Natural killer cell (primary cell): Measurements from ENCODE around the gene DOCK1. TPM values are rescaled to one million over a fixed set of nuclear protein-coding genes. Genes with fewer than 3 reads are reported as not detected.
"Not testable (repeated sequence)": the region's sequence is repeated elsewhere in the genome, so short reads cannot be mapped to it uniquely, and the experiment has no call there.

Source experiments
- ATAC-seq, 3 donors: fragments of 150-1000 bp in 2 of 3; fragments of 200-7000 bp in 1 of 3; cut with Tn5 transposase; 1 replicate in 1 of 3; 2 replicates in 2 of 3; pipeline ENCODE4 v1.10.0; 2021; ENCODE audit warnings: mild to moderate bottlenecking in 2 of 3, moderate library complexity in 2 of 3
- DNase-seq, 2 donors: peaks; one replicate each; pipeline versions ENCODE4 v3.0.0 to v3.0.0-alpha.2; 2013 to 2021; ENCODE audit warnings: mixed read lengths in 1 of 2
- H3K27ac ChIP-seq: one replicate; pipeline ENCODE4 v1.5.1; 2013; ENCODE audit warnings: mild to moderate bottlenecking, low read length
- H3K27me3 ChIP-seq: one replicate; pipeline ENCODE4 v1.6.1; 2013; ENCODE audit warnings: low read length; ENCODE audit not compliant: control insufficient read depth, insufficient read depth
- H3K36me3 ChIP-seq: one replicate; pipeline ENCODE4 v1.6.1; 2013; ENCODE audit warnings: low read length; ENCODE audit not compliant: control insufficient read depth, insufficient read depth
- H3K4me1 ChIP-seq: one replicate; pipeline ENCODE4 v1.6.1; 2013; ENCODE audit warnings: low read length; ENCODE audit not compliant: control insufficient read depth, insufficient read depth
- H3K4me3 ChIP-seq: one replicate; pipeline ENCODE4 v1.5.1; 2013; ENCODE audit warnings: low read length
- H3K9me3 ChIP-seq: one replicate; pipeline ENCODE4 v1.6.1; 2013; ENCODE audit warnings: low read length; ENCODE audit not compliant: control insufficient read depth, insufficient read depth
- H3K27ac Mint-ChIP-seq, 2 donors: one replicate each; pipeline ENCODE4 v1.8.0; 2022; ENCODE audit warnings: mild to moderate bottlenecking in 2 of 2, mixed read lengths in 2 of 2, moderate library complexity in 1 of 2
- H3K27me3 Mint-ChIP-seq, 2 donors: one replicate each; pipeline ENCODE4 v1.8.0; 2022; ENCODE audit warnings: low read depth in 2 of 2, mixed read lengths in 2 of 2
- H3K36me3 Mint-ChIP-seq: one replicate; pipeline ENCODE4 v1.8.0; 2022; ENCODE audit warnings: mixed read lengths
- H3K4me1 Mint-ChIP-seq, 2 donors: one replicate each; pipeline ENCODE4 v1.8.0; 2022; ENCODE audit warnings: mixed read lengths in 2 of 2
- H3K4me3 Mint-ChIP-seq: one replicate; pipeline ENCODE4 v1.8.0; 2022; ENCODE audit warnings: mild to moderate bottlenecking, moderate library complexity, mixed read lengths
- H3K9me3 Mint-ChIP-seq, 2 donors: one replicate each; pipeline ENCODE4 v1.8.0; 2022; ENCODE audit warnings: mixed read lengths in 2 of 2
- WGBS: methylation state at CpG from one replicate; pipeline ENCODE4 v1.1.7; 2013; ENCODE audit warnings: missing lambda C conversion rate; ENCODE audit not compliant: insufficient coverage; 5-methylcytosine and 5-hydroxymethylcytosine counted together
- intact Hi-C: fragments of 100-400 bp; cut with micrococcal nuclease; formaldehyde crosslinking; loops from one replicate; pipeline ENCODE4 v1.14.2; 2022
- total RNA-seq, 4 donors: library from RNA; stranded (reverse); fragments of 120-200 nt in 1 of 4; gene quantifications; one replicate each; pipeline versions ENCODE4 v1.2.3 to v1.2.4, GENCODE V29; 2013 to 2022
- TF ChIP-seq, protein P1 (sequence below): fragments of 200-600 bp; IDR thresholded peaks from one replicate; pipeline ENCODE4 v1.8.0; 2022; ENCODE audit warnings: antibody characterized with exemption

DOCK1 gene
- total RNA-seq, 3 donors from 2014 or later (not counting 1 experiment from before 2014, with no cell fraction given): 0.07 to 0.12 (median 0.08) TPM

DNA sequence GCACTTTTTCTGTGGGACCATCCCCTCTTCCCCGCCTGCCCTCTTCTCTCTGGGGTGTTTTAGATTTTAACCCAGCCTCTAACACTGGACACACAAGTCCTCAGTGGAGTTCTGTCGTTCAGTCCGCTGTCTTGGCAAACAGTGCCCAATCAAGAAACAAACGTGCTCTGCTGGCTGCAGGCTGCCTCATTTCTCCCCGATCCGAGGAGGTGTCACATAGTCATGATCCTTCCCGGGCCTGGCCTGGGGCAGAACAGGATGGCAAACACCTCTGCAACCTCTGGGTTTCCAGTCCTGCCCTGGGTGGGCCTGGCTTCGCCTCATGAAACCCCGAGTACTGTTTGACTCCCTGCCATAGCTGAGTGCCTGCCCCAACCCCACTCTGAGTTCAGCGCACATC lies 402.1 kb downstream of the DOCK1 start:
- DNase-seq: no peak
- H3K4me3 Mint-ChIP-seq: no peak overlapping the region
- Histone ChIP-seq H3K9me3 (no peaks in the 10 kb centered on the region), H3K27me3 (no peaks in the 10 kb centered on the region), H3K27ac (no peak overlapping the region), H3K36me3 (no peaks in the 10 kb centered on the region), H3K4me1 (no peaks in the 10 kb centered on the region), H3K4me3 (no peak overlapping the region)
- no peaks in the 10 kb centered on the region for H3K36me3 Mint-ChIP-seq
- peaks cover 0 to 17% of the 10 kb centered on the region in 2 donors for H3K4me1 Mint-ChIP-seq
- no peak overlapping the region for H3K27ac Mint-ChIP-seq
- TF ChIP-seq, protein P1, sequence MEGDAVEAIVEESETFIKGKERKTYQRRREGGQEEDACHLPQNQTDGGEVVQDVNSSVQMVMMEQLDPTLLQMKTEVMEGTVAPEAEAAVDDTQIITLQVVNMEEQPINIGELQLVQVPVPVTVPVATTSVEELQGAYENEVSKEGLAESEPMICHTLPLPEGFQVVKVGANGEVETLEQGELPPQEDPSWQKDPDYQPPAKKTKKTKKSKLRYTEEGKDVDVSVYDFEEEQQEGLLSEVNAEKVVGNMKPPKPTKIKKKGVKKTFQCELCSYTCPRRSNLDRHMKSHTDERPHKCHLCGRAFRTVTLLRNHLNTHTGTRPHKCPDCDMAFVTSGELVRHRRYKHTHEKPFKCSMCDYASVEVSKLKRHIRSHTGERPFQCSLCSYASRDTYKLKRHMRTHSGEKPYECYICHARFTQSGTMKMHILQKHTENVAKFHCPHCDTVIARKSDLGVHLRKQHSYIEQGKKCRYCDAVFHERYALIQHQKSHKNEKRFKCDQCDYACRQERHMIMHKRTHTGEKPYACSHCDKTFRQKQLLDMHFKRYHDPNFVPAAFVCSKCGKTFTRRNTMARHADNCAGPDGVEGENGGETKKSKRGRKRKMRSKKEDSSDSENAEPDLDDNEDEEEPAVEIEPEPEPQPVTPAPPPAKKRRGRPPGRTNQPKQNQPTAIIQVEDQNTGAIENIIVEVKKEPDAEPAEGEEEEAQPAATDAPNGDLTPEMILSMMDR: no peak
- peaks cover 2 to 10% of the 10 kb centered on the region in 2 donors for H3K27me3 Mint-ChIP-seq
- no peaks in the 10 kb centered on the region for H3K9me3 Mint-ChIP-seq
- ATAC-seq: no peak
- 93% methylated on average over 10 of the region's 10 CpGs for WGBS
- intact Hi-C loops: no loop called here

DNA sequence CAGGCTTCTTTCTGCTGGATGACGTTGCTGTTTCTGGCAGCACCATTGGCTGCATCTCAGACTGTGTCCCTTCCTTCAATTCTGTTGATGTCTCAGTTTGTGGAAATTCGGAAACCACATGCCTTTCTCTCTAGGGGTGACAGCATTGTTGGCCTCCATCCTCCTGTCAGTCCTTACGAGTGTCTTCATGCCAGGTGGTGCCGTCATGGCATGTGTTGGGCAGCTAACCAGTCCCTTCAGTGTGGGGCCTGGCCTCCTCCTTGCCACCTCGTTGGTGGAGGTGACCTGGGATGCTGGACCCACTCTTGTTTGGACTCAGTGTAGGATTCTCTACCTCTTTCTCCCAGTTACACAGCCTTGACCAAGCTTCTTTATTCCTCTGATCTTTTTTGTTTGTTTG lies 402.8 kb downstream of the DOCK1 start:
- Histone ChIP-seq H3K36me3 (no peaks in the 10 kb centered on the region), H3K27me3 (no peaks in the 10 kb centered on the region), H3K4me3 (no peak overlapping the region), H3K9me3 (no peaks in the 10 kb centered on the region), H3K27ac (no peak overlapping the region), H3K4me1 (no peaks in the 10 kb centered on the region)
- Mint-ChIP-seq H3K4me1 (peaks cover 0 to 17% of the 10 kb centered on the region in 2 donors), H3K27me3 (peaks cover 6 to 13% of the 10 kb centered on the region in 2 donors), H3K27ac (no peak overlapping the region), H3K36me3 (no peaks in the 10 kb centered on the region), H3K4me3 (no peak overlapping the region), H3K9me3 (no peaks in the 10 kb centered on the region)
- TF ChIP-seq, protein P1: no peak
- no peak for ATAC-seq
- WGBS: 91% methylated on average over 5 of the region's 5 CpGs
- intact Hi-C loops: no loop called here
- DNase-seq: no peak

DNA sequence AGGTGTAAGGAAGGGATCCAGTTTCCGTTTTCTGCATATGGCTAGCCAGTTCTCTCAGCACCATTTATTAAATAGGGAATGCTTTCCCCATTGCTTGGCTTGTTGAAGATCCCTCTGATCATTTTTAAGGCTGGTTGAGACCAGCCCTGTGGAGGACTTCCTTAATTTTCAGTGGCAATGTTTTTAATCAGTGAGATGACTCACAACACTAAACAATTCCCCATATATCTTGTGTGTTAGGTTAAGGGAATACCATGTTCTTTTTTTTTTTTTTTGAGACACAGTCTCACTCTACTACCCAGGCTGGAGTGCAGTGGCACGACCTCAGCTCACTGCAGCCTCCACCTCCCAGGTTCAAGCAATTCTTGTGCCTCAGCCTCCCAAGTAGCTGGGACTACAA lies 404.4 kb downstream of the DOCK1 start:
- H3K9me3 ChIP-seq, H3K4me3 Mint-ChIP-seq, H3K36me3 ChIP-seq, intact Hi-C loops, H3K27ac Mint-ChIP-seq, H3K27ac ChIP-seq, H3K9me3 Mint-ChIP-seq, H3K27me3 ChIP-seq, H3K36me3 Mint-ChIP-seq, ATAC-seq, H3K4me1 ChIP-seq, H3K4me3 ChIP-seq, DNase-seq: not testable (repeated sequence)
- Mint-ChIP-seq H3K4me1 (peaks cover 0 to 18% of the 10 kb centered on the region in 2 donors), H3K27me3 (peaks cover 11 to 25% of the 10 kb centered on the region in 2 donors)
- 86% methylated on average over 2 of the region's 2 CpGs for WGBS

DNA sequence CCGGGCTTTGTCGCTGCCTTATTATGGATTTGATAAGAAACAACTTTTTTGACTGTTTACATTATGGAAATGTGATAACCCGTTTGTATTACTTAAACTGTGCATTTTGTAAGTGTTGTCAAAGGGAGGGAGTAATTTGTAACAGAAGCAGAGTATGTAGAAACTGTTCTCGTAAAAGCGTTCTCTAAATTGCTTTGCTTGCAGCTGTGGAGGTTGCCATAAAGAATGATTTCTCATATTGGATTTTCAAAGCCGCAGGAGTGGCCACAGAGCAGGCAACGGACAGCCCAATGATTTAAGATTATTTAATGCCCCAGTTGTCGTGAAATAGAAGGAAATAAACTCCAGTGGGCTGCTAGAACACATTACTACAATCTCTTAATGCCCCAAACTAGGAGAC lies 405.2 kb downstream of the DOCK1 start:
- ATAC-seq (no peak), DNase-seq (no peak)
- Mint-ChIP-seq H3K36me3 (no peaks in the 10 kb centered on the region), H3K9me3 (no peaks in the 10 kb centered on the region), H3K27me3 (peaks cover 11 to 25% of the 10 kb centered on the region in 2 donors), H3K4me1 (peaks cover 0 to 18% of the 10 kb centered on the region in 2 donors), H3K4me3 (no peak overlapping the region), H3K27ac (no peak overlapping the region)
- Histone ChIP-seq H3K36me3 (no peaks in the 10 kb centered on the region), H3K4me3 (no peak overlapping the region), H3K27me3 (no peaks in the 10 kb centered on the region), H3K9me3 (no peaks in the 10 kb centered on the region), H3K27ac (no peak overlapping the region), H3K4me1 (no peaks in the 10 kb centered on the region)
- intact Hi-C loops: no loop called here
- 93% methylated on average over 7 of the region's 8 CpGs for WGBS
- TF ChIP-seq, protein P1: no peak
